Heart left ventricle (tissue), 13 donors: ENCODE measurements around the gene MRPS5.

Experiments
- POLR2A ChIP-seq, 2 donors: fragments of 450-650 bp; IDR thresholded peaks; one replicate each; pipeline ENCODE4 v1.6.1; 2017; ENCODE audit warnings: antibody characterized with exemption in 2 of 2, mild to moderate bottlenecking in 2 of 2, moderate library complexity in 2 of 2
- TF ChIP-seq, protein P1 (sequence below), 12 donors: fragments of 200-600 bp; sonication (generic) in 4 of 12; IDR thresholded peaks; one replicate each; pipeline versions ENCODE4 v1.5.0 to v1.8.0; 2018 to 2022; ENCODE audit warnings: antibody characterized with exemption in 12 of 12, mild to moderate bottlenecking in 5 of 12
- donor health status: ischemic (EF 13 %, LVEDD 7.1; RV severe dilation, severe dysfunction).
- donor health status: DM: no; HTN: yes; CAD: no.
- donor health status: DM: no; HTN: no; CAD: no.
- donor health status: ischemic (EF 25% LVEDD 6.9; RV normal size, moderate dysfunction).
- donor health status: ischemic (EF 25% LVEDD 5.7; RV mildly dilated, moderate dysfunction).
- donor health status: ischemic (EF 35%, LVEDD 5.7; RV mildly dilated, moderate dysfunction).
- donor health status: nonischemic (EF 11% LVEDD 7.7; RV severe dilation, severe dysfunction).
- donor health status: DM: yes; HTN: yes; CAD: no.
- donor health status: PGD.
- donor health status: ischemic (EF 29% LVEDD 5.4; RV normal size, mild dysfunction).
- donor health status: nonischemic (EF 23%, LVEDD 6.1; RV moderate dilation, normal function).

DNA sequence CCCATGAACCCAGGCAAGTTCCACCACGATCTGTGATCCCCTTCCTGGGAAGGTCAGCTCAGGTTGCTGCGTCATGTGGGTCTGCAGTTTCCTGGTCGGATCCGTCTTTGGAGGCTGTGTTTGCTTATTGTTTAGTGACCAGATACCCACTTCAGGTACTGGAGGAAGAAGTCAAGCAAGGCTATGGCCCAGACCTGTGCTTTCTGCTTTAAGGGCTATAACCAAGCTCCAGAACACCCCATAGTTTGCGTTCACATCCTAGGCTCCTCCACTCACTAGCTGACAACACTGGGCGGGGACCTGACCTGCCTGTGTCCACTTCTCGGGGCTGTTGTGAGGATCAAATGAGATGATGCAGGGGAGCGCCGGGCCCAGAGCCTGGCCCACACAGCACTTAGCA lies 52.1 kb downstream of the MRPS5 start:
- TF ChIP-seq, protein P1, sequence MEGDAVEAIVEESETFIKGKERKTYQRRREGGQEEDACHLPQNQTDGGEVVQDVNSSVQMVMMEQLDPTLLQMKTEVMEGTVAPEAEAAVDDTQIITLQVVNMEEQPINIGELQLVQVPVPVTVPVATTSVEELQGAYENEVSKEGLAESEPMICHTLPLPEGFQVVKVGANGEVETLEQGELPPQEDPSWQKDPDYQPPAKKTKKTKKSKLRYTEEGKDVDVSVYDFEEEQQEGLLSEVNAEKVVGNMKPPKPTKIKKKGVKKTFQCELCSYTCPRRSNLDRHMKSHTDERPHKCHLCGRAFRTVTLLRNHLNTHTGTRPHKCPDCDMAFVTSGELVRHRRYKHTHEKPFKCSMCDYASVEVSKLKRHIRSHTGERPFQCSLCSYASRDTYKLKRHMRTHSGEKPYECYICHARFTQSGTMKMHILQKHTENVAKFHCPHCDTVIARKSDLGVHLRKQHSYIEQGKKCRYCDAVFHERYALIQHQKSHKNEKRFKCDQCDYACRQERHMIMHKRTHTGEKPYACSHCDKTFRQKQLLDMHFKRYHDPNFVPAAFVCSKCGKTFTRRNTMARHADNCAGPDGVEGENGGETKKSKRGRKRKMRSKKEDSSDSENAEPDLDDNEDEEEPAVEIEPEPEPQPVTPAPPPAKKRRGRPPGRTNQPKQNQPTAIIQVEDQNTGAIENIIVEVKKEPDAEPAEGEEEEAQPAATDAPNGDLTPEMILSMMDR (IDR thresholded peaks at IDR 0.05), result no peak
- TF ChIP-seq POLR2A (IDR thresholded peaks at IDR 0.05), result no peak
